Measurements from ENCODE around the gene TCF3. TPM values are rescaled to one million over a fixed set of nuclear protein-coding genes. Genes with fewer than 3 reads are reported as not detected.

The TCF3 gene
- total and polyA plus RNA-seq, 2 of the 8 experiments (the other 6 are each of a cell fraction or from before 2014, with no cell fraction given): 241 to 348 TPM

DNA sequence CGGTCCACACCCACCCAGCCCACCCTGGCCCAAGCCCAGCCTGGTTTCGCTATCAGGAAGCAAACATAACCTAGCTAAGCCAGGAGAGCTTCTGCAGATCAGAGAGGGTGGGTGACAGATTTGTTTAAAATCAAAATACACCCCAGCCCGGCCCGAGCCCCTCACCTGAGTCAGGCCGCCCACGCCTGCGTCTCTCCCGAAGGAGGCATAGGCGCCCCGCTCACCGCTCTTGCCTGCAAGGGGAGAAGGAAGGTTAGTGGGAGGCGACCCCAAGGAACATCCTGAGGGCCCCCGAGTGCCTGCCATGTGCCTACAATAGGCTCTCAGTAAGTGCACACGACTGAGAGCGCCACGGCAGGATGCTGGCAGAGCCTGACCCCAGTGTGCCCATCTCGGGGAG lies 25.2 kb downstream of the TCF3 start (continued):
- TF ChIP-seq E2F6 (IDR thresholded peaks at IDR 0.05): no peak

All from H1 (cell line).